BLaER1 treated with 17β-estradiol and CSF1 and Interleukin-3, amounts not matched to agents 10 nM and 100 nM (cell line): Measurements from ENCODE around the gene AAR2.

Experiments
- H3K27ac ChIP-seq, 11 experiments: shearing (Covaris generic); formaldehyde crosslinking; 2 replicates each; pipeline ENCODE4 v1.8.1; 2022
- H3K27me3 ChIP-seq, 11 experiments: shearing (Covaris generic); formaldehyde crosslinking; 2 replicates each; pipeline ENCODE4 v1.8.1; 2022
- H3K36me3 ChIP-seq, 11 experiments: shearing (Covaris generic); formaldehyde crosslinking; 2 replicates each; pipeline ENCODE4 v1.8.1; 2022
- H3K4me1 ChIP-seq, 10 experiments: shearing (Covaris generic); formaldehyde crosslinking; 2 replicates each; pipeline ENCODE4 v1.8.1; 2022
- H3K4me2 ChIP-seq, 11 experiments: shearing (Covaris generic); formaldehyde crosslinking; 2 replicates each; pipeline ENCODE4 v1.8.1; 2022
- H3K4me3 ChIP-seq, 10 experiments: shearing (Covaris generic); formaldehyde crosslinking; 2 replicates each; pipeline ENCODE4 v1.8.1; 2022
- H3K9ac ChIP-seq, 11 experiments: shearing (Covaris generic); formaldehyde crosslinking; 2 replicates each; pipeline ENCODE4 v1.8.1; 2022
- H3K9me3 ChIP-seq, 11 experiments: shearing (Covaris generic); formaldehyde crosslinking; replicated peaks in 1 of 11; 2 replicates each; pipeline ENCODE4 v1.8.1; 2022
- H4K20me1 ChIP-seq, 11 experiments: shearing (Covaris generic); formaldehyde crosslinking; 2 replicates each; pipeline ENCODE4 v1.8.1; 2022
- Cebpa-rat ChIP-seq, 11 experiments: shearing (Covaris generic); IDR thresholded peaks; 2 replicates each; pipeline ENCODE4 v1.8.1; 2022

The AAR2 gene

GRCh38 chr20:36261389-36262105, 25.3 kb downstream of the AAR2 start:
- no peak for TF ChIP-seq Cebpa-rat (IDR thresholded peaks at IDR 0.05)
- Histone ChIP-seq H3K27ac (no peak overlapping the region), H3K36me3 (peaks cover 8 to 18% (median 13%) of the 10 kb centered on the region in 11 experiments; a peak in 21 of 22 replicates), H3K9ac (no peak overlapping the region), H3K4me3 (no peak overlapping the region), H3K27me3 (no peaks in the 10 kb centered on the region), H3K4me1 (no peaks in the 10 kb centered on the region), H4K20me1 (peaks cover 0 to 3% (median 0%) of the 10 kb centered on the region in 11 experiments; a peak in 4 of 22 replicates), H3K9me3 (no peaks in the 10 kb centered on the region), H3K4me2 (no peak overlapping the region)

- TF ChIP-seq Cebpa-rat (IDR thresholded peaks at IDR 0.05): no peak
- Histone ChIP-seq H3K27ac (no peak overlapping the region), H3K4me1 (no peaks in the 10 kb centered on the region), H3K4me2 (no peak overlapping the region), H4K20me1 (peaks cover 0 to 3% (median 0%) of the 10 kb centered on the region in 11 experiments; a peak in 1 of 22 replicates), H3K9ac (no peak overlapping the region), H3K27me3 (no peaks in the 10 kb centered on the region), H3K9me3 (no peaks in the 10 kb centered on the region), H3K4me3 (no peak overlapping the region), H3K36me3 (peaks cover 0 to 10% (median 5%) of the 10 kb centered on the region in 11 experiments; a peak in 10 of 22 replicates)
These were observed 26.2 kb downstream of the AAR2 start for GRCh38 chr20:36262440-36262839.

- Histone ChIP-seq H3K9ac (no peak overlapping the region), H3K9me3 (no peaks in the 10 kb centered on the region), H3K27ac (no peak overlapping the region), H3K4me3 (no peak overlapping the region), H4K20me1 (peaks cover 0 to 7% (median 0%) of the 10 kb centered on the region in 11 experiments; a peak in 1 of 22 replicates), H3K4me1 (peaks cover 0 to 6% (median 4%) of the 10 kb centered on the region in 10 experiments; a peak in 5 of 20 replicates), H3K36me3 (no peaks in the 10 kb centered on the region), H3K4me2 (no peak overlapping the region), H3K27me3 (no peaks in the 10 kb centered on the region)
- TF ChIP-seq Cebpa-rat (IDR thresholded peaks at IDR 0.05): no peak
These were observed 28.4 kb downstream of the AAR2 start for GRCh38 chr20:36264426-36265246.

- H3K4me3 ChIP-seq: no peak overlapping the region
- H3K9me3 ChIP-seq: no peaks in the 10 kb centered on the region
- no peaks in the 10 kb centered on the region for H3K27me3 ChIP-seq
- peaks cover 0 to 7% (median 0%) of the 10 kb centered on the region in 11 experiments; a peak in 1 of 22 replicates for H4K20me1 ChIP-seq
- no peak overlapping the region for H3K9ac ChIP-seq
- no peak overlapping the region for H3K4me2 ChIP-seq
- peaks cover 0 to 14% (median 4%) of the 10 kb centered on the region in 10 experiments; a peak in 5 of 20 replicates for H3K4me1 ChIP-seq
- H3K27ac ChIP-seq: no peak overlapping the region
- H3K36me3 ChIP-seq: no peaks in the 10 kb centered on the region
- no peak for TF ChIP-seq Cebpa-rat (IDR thresholded peaks at IDR 0.05)
These were observed 29.9 kb downstream of the AAR2 start for GRCh38 chr20:36266189-36266588.

- no peak for TF ChIP-seq Cebpa-rat (IDR thresholded peaks at IDR 0.05)
- Histone ChIP-seq H3K27me3 (no peaks in the 10 kb centered on the region), H3K4me1 (peaks cover 0 to 14% (median 4%) of the 10 kb centered on the region in 10 experiments; a peak in 5 of 20 replicates), H3K4me2 (no peak overlapping the region), H3K4me3 (no peak overlapping the region), H3K9me3 (no peaks in the 10 kb centered on the region), H3K9ac (no peak overlapping the region), H3K27ac (no peak overlapping the region), H3K36me3 (no peaks in the 10 kb centered on the region), H4K20me1 (peaks cover 0 to 7% (median 0%) of the 10 kb centered on the region in 11 experiments; a peak in 1 of 22 replicates)
These were observed 31.5 kb downstream of the AAR2 start for GRCh38 chr20:36267605-36268381.

- Histone ChIP-seq H3K9ac (0 out of 22 replicates have a peak overlapping the region, but pooled peaks of 1 of the 11 experiments have one; percentile 19), H3K36me3 (no peaks in the 10 kb centered on the region), H3K4me2 (peak overlapping the region in 1 of 11 experiments; percentile 2; a peak in 1 of 22 replicates), H3K27me3 (no peaks in the 10 kb centered on the region), H3K27ac (no peak overlapping the region), H3K4me3 (no peak overlapping the region), H3K4me1 (peaks cover 0 to 14% (median 4%) of the 10 kb centered on the region in 10 experiments; a peak in 5 of 20 replicates), H3K9me3 (no peaks in the 10 kb centered on the region), H4K20me1 (peaks cover 0 to 7% (median 0%) of the 10 kb centered on the region in 11 experiments; a peak in 1 of 22 replicates)
- TF ChIP-seq Cebpa-rat (IDR thresholded peaks at IDR 0.05): no peak
These were observed 32.4 kb downstream of the AAR2 start for GRCh38 chr20:36268440-36269342.

GRCh38 chr20:36269507-36269906, 33.2 kb downstream of the AAR2 start:
- H3K36me3 ChIP-seq: no peaks in the 10 kb centered on the region
- H4K20me1 ChIP-seq: peaks cover 0 to 7% (median 0%) of the 10 kb centered on the region in 11 experiments; a peak in 1 of 22 replicates
- no peak overlapping the region for H3K9ac ChIP-seq
- H3K27me3 ChIP-seq: no peaks in the 10 kb centered on the region
- no peaks in the 10 kb centered on the region for H3K9me3 ChIP-seq
- peaks cover 0 to 14% (median 4%) of the 10 kb centered on the region in 10 experiments; a peak in 5 of 20 replicates for H3K4me1 ChIP-seq
- H3K4me2 ChIP-seq: no peak overlapping the region
- H3K4me3 ChIP-seq: no peak overlapping the region
- no peak for TF ChIP-seq Cebpa-rat (IDR thresholded peaks at IDR 0.05)
- H3K27ac ChIP-seq: no peak overlapping the region
